Adipocyte (in vitro differentiated cells): Measurements from ENCODE around the gene DCXR.

Source experiments
- DNase-seq: peaks from one replicate; pipeline ENCODE4 v3.0.0-alpha.2; 2015; ENCODE audit warnings: low read depth
- H3K27me3 ChIP-seq: replicated peaks from 2 replicates; pipeline ENCODE4 v1.7.0; 2013; ENCODE audit warnings: mild to moderate bottlenecking, low read length, moderate library complexity; ENCODE audit not compliant: control insufficient read depth, insufficient read depth
- H3K36me3 ChIP-seq: 2 replicates; pipeline ENCODE4 v1.7.0; 2013; ENCODE audit warnings: low read length, mild to moderate bottlenecking, moderate library complexity; ENCODE audit not compliant: control insufficient read depth, insufficient read depth, severe bottlenecking
- H3K4me1 ChIP-seq: 2 replicates; pipeline ENCODE4 v1.7.0; 2013; ENCODE audit warnings: mild to moderate bottlenecking, low read length, moderate library complexity; ENCODE audit not compliant: control insufficient read depth, insufficient read depth
- H3K4me3 ChIP-seq: 2 replicates; pipeline ENCODE4 v1.7.0; 2013; ENCODE audit warnings: mild to moderate bottlenecking, low read length, moderate library complexity
- H3K9ac ChIP-seq: 2 replicates; pipeline ENCODE4 v1.7.0; 2013; ENCODE audit warnings: mild to moderate bottlenecking, low read length, moderate library complexity
- H3K9me3 ChIP-seq: 2 replicates; pipeline ENCODE4 v1.7.0; 2013; ENCODE audit warnings: mild to moderate bottlenecking, low read length, moderate library complexity; ENCODE audit not compliant: control insufficient read depth

DCXR gene

GRCh38 chr17:82051776-82052637, 14.5 kb upstream of the DCXR start, which contains the start of the genes GPS1 and RFNG:
Gene GPS1, plus strand, starts transcription at chr17:82051898. Its CDS starts 34 bp downstream, at chr17:82051932.
Gene RFNG, minus strand, starts transcription at chr17:82051811. Its CDS starts 45 bp downstream, at chr17:82051766.
- H3K4me3 ChIP-seq: peak within 1 kb of the TSS; percentile 91
- no peaks in the 10 kb centered on the region for H3K9me3 ChIP-seq
- DNase-seq: peak; percentile 83
- peaks cover 18% of the 10 kb centered on the region for H3K4me1 ChIP-seq
- peak within 1 kb of the TSS; percentile 94 for H3K9ac ChIP-seq
- no peaks in the 10 kb centered on the region for H3K27me3 ChIP-seq
- peaks cover 46% of the 10 kb centered on the region for H3K36me3 ChIP-seq

GRCh38 chr17:82050761-82051641, 13.5 kb upstream of the DCXR start:
- Histone ChIP-seq H3K36me3 (peaks cover 41% of the 10 kb centered on the region), H3K27me3 (no peaks in the 10 kb centered on the region), H3K9me3 (no peaks in the 10 kb centered on the region), H3K4me3 (peak overlapping the region; percentile 78), H3K9ac (peak overlapping the region; percentile 94), H3K4me1 (peaks cover 18% of the 10 kb centered on the region)
- peak; percentile 23 for DNase-seq

- DNase-seq: no peak
- no peaks in the 10 kb centered on the region for H3K27me3 ChIP-seq
- H3K36me3 ChIP-seq: peaks cover 35% of the 10 kb centered on the region
- peak overlapping the region; percentile 78 for H3K4me3 ChIP-seq
- peaks cover 18% of the 10 kb centered on the region for H3K4me1 ChIP-seq
- no peaks in the 10 kb centered on the region for H3K9me3 ChIP-seq
- H3K9ac ChIP-seq: peak overlapping the region; percentile 94
Measured at GRCh38 chr17:82050152-82050760, 12.8 kb upstream of the DCXR start.

- no peaks in the 10 kb centered on the region for H3K27me3 ChIP-seq
- H3K9me3 ChIP-seq: no peaks in the 10 kb centered on the region
- H3K4me1 ChIP-seq: peaks cover 18% of the 10 kb centered on the region
- DNase-seq: no peak
- H3K9ac ChIP-seq: no peak overlapping the region
- H3K4me3 ChIP-seq: no peak overlapping the region
- peaks cover 28% of the 10 kb centered on the region for H3K36me3 ChIP-seq
Measured at GRCh38 chr17:82049521-82049971, 12.0 kb upstream of the DCXR start.

- no peak overlapping the region for H3K4me3 ChIP-seq
- H3K9me3 ChIP-seq: no peaks in the 10 kb centered on the region
- no peak for DNase-seq
- no peak overlapping the region for H3K9ac ChIP-seq
- H3K27me3 ChIP-seq: no peaks in the 10 kb centered on the region
- H3K36me3 ChIP-seq: peaks cover 23% of the 10 kb centered on the region
- peaks cover 18% of the 10 kb centered on the region for H3K4me1 ChIP-seq
Measured at GRCh38 chr17:82049106-82049505, 11.6 kb upstream of the DCXR start.

- DNase-seq: no peak
Measured at GRCh38 chr17:82048571-82048971, 11.1 kb upstream of the DCXR start.

GRCh38 chr17:82047914-82048570, 10.5 kb upstream of the DCXR start:
- Histone ChIP-seq H3K27me3 (no peaks in the 10 kb centered on the region), H3K9me3 (no peaks in the 10 kb centered on the region), H3K36me3 (peaks cover 20% of the 10 kb centered on the region), H3K4me1 (peaks cover 13% of the 10 kb centered on the region), H3K9ac (no peak overlapping the region), H3K4me3 (no peak overlapping the region)
- DNase-seq: no peak

More at GRCh38 chr17:82048571-82048971, 11.1 kb upstream of the DCXR start:
- no peak overlapping the region for H3K4me3 ChIP-seq
- no peaks in the 10 kb centered on the region for H3K9me3 ChIP-seq
- peaks cover 18% of the 10 kb centered on the region for H3K4me1 ChIP-seq
- no peaks in the 10 kb centered on the region for H3K27me3 ChIP-seq
- no peak overlapping the region for H3K9ac ChIP-seq
- peaks cover 20% of the 10 kb centered on the region for H3K36me3 ChIP-seq

GRCh38 chr17:82047379-82047778, 9.9 kb upstream of the DCXR start:
- no peaks in the 10 kb centered on the region for H3K27me3 ChIP-seq
- peaks cover 9% of the 10 kb centered on the region for H3K4me1 ChIP-seq
- no peak overlapping the region for H3K4me3 ChIP-seq
- peaks cover 20% of the 10 kb centered on the region for H3K36me3 ChIP-seq
- no peaks in the 10 kb centered on the region for H3K9me3 ChIP-seq
- H3K9ac ChIP-seq: no peak overlapping the region
- DNase-seq: no peak

- no peaks in the 10 kb centered on the region for H3K9me3 ChIP-seq
- H3K4me3 ChIP-seq: no peak overlapping the region
- H3K27me3 ChIP-seq: no peaks in the 10 kb centered on the region
- no peak for DNase-seq
- no peak overlapping the region for H3K9ac ChIP-seq
- peaks cover 20% of the 10 kb centered on the region for H3K36me3 ChIP-seq
- peaks cover 9% of the 10 kb centered on the region for H3K4me1 ChIP-seq
Measured at GRCh38 chr17:82046903-82047302, 9.4 kb upstream of the DCXR start.

- Histone ChIP-seq H3K27me3 (no peaks in the 10 kb centered on the region), H3K9ac (no peak overlapping the region), H3K4me3 (no peak overlapping the region), H3K4me1 (peaks cover 9% of the 10 kb centered on the region), H3K36me3 (peaks cover 20% of the 10 kb centered on the region), H3K9me3 (no peaks in the 10 kb centered on the region)
- DNase-seq: no peak
Measured at GRCh38 chr17:82045936-82046484, 8.5 kb upstream of the DCXR start.
